ENCODE data around the gene TNIP1. TPM values are rescaled to one million over a fixed set of nuclear protein-coding genes. Genes with fewer than 3 reads are reported as not detected.

TNIP1 gene
- total RNA-seq, 2 experiments from 2014 or later = 51.4 to 77.5 TPM

GRCh38 chr5:151128817-151129216 lies 48.0 kb upstream of the TNIP1 start:
- ChIA-PET CTCF (ENCODE audit: unreplicated experiment) (interaction anchor here (0.5 to 3.3 kb wide), 3 partner anchors 13 to 42 kb away, joined by 3 to 10 read pairs (median 3); no protein-coding TSS in a partner anchor), POLR2A (interaction anchor here (0.6 to 8.5 kb wide), 9 partner anchors 15 to 124 kb away, joined by 3 to 83 read pairs (median 4); no protein-coding TSS in a partner anchor)
- Histone ChIP-seq H3K4me1 (ENCODE audit: insufficient read depth, low read length, poor library complexity, severe bottlenecking) (peaks cover 99% of the 10 kb centered on the region), H3K9me3 (ENCODE audit: low read length) (no peaks in the 10 kb centered on the region), H3K9me2 (ENCODE audit: insufficient read depth, low read length) (no peaks in the 10 kb centered on the region), H4K20me1 (ENCODE audit: insufficient read depth, low read length) (no peaks in the 10 kb centered on the region), H2AFZ (ENCODE audit: low read length) (peak overlapping the region; percentile 11; the same call in 1 of the 2 replicates), H3K36me3 (ENCODE audit: insufficient read depth, low read length) (peaks cover 15% of the 10 kb centered on the region; the same call in 1 of the 2 replicates), H3K27ac (ENCODE audit: low read depth, low read length, poor library complexity, severe bottlenecking) (no peak overlapping the region), H3K79me2 (ENCODE audit: insufficient read depth, low read depth, low read length) (no peaks in the 10 kb centered on the region), H3K4me3 (ENCODE audit: low read depth, low read length, poor library complexity, severe bottlenecking) (no peak overlapping the region), H3K4me2 (ENCODE audit: low read length) (peak overlapping the region; percentile 65)
- DNase-seq (ENCODE audit: low spot score) = no peak
- BruUV-seq (replicated peaks) = no TSS peak
- intact Hi-C loops (cut with micrococcal nuclease; ENCODE audit: unreplicated experiment) = loop anchor here (5.0 kb wide), 1 partner anchor 83 kb away; no protein-coding TSS in a partner anchor
- TF ChIP-seq CTCF (conservative IDR thresholded peaks at IDR 0.05; ENCODE audit: low read length) (no peak), EZH2phosphoT487 (IDR thresholded peaks at IDR 0.05; ENCODE audit: borderline replicate concordance, low read depth, low read length) (no peak)

- Histone ChIP-seq H3K9me2 (ENCODE audit: insufficient read depth, low read length) (no peaks in the 10 kb centered on the region), H3K4me3 (ENCODE audit: low read depth, low read length, poor library complexity, severe bottlenecking) (no peak overlapping the region), H3K9me3 (ENCODE audit: low read length) (no peaks in the 10 kb centered on the region), H2AFZ (ENCODE audit: low read length) (no peak overlapping the region), H3K4me1 (ENCODE audit: insufficient read depth, low read length, poor library complexity, severe bottlenecking) (peaks cover 99% of the 10 kb centered on the region), H3K36me3 (ENCODE audit: insufficient read depth, low read length) (peaks cover 15% of the 10 kb centered on the region; the same call in 1 of the 2 replicates), H3K27ac (ENCODE audit: low read depth, low read length, poor library complexity, severe bottlenecking) (peak overlapping the region; percentile 8), H3K79me2 (ENCODE audit: insufficient read depth, low read depth, low read length) (no peaks in the 10 kb centered on the region), H4K20me1 (ENCODE audit: insufficient read depth, low read length) (no peaks in the 10 kb centered on the region), H3K4me2 (ENCODE audit: low read length) (peak overlapping the region; percentile 65; the same call in 1 of the 2 replicates)
- DNase-seq (ENCODE audit: low spot score) = no peak
- ChIA-PET CTCF (ENCODE audit: unreplicated experiment) (interaction anchor here (2.9 to 3.3 kb wide), 3 partner anchors 14 to 110 kb away, joined by 10 to 17 read pairs (median 15); no protein-coding TSS in a partner anchor), POLR2A (interaction anchor here (3.3 kb wide), 1 partner anchor 21 kb away, joined by 31 read pairs; no protein-coding TSS in a partner anchor)
- TF ChIP-seq EZH2phosphoT487 (IDR thresholded peaks at IDR 0.05; ENCODE audit: borderline replicate concordance, low read depth, low read length) (no peak), CTCF (conservative IDR thresholded peaks at IDR 0.05; ENCODE audit: low read length) (no peak)
- no TSS peak for BruUV-seq (replicated peaks)
- intact Hi-C loops (cut with micrococcal nuclease; ENCODE audit: unreplicated experiment) = loop anchor here (2.0 to 5.0 kb wide), 2 partner anchors 84 to 189 kb away; no protein-coding TSS in a partner anchor
Measured at GRCh38 chr5:151127926-151128325, 47.1 kb upstream of the TNIP1 start.

- Histone ChIP-seq H3K9me2 (ENCODE audit: insufficient read depth, low read length) (no peaks in the 10 kb centered on the region), H4K20me1 (ENCODE audit: insufficient read depth, low read length) (no peaks in the 10 kb centered on the region), H3K36me3 (ENCODE audit: insufficient read depth, low read length) (peaks cover 26% of the 10 kb centered on the region), H3K27ac (ENCODE audit: low read depth, low read length, poor library complexity, severe bottlenecking) (peak overlapping the region; percentile 86), H3K79me2 (ENCODE audit: insufficient read depth, low read depth, low read length) (no peaks in the 10 kb centered on the region), H2AFZ (ENCODE audit: low read length) (peak overlapping the region; percentile 24; the same call in 1 of the 2 replicates), H3K4me3 (ENCODE audit: low read depth, low read length, poor library complexity, severe bottlenecking) (no peak overlapping the region), H3K4me1 (ENCODE audit: insufficient read depth, low read length, poor library complexity, severe bottlenecking) (peaks cover 91% of the 10 kb centered on the region), H3K4me2 (ENCODE audit: low read length) (peak overlapping the region; percentile 69), H3K9me3 (ENCODE audit: low read length) (no peaks in the 10 kb centered on the region)
- peak; percentile 83 for DNase-seq (ENCODE audit: low spot score)
- POLR2A ChIA-PET = interaction anchor here (0.7 to 3.3 kb wide), 15 partner anchors 9 to 128 kb away, joined by 3 to 31 read pairs (median 6); partner anchors contain the start of gene GM2A
- CTCF ChIA-PET (ENCODE audit: unreplicated experiment) = interaction anchor here (0.6 to 4.6 kb wide), 22 partner anchors 9 to 132 kb away, joined by 3 to 33 read pairs (median 4); partner anchors contain the start of gene GM2A
- TF ChIP-seq CTCF (conservative IDR thresholded peaks at IDR 0.05; ENCODE audit: low read length) (peak; percentile 94), EZH2phosphoT487 (IDR thresholded peaks at IDR 0.05; ENCODE audit: borderline replicate concordance, low read depth, low read length) (no peak)
- no TSS peak for BruUV-seq (replicated peaks)
- intact Hi-C loops (cut with micrococcal nuclease; ENCODE audit: unreplicated experiment) = loop anchor here (1.0 to 5.0 kb wide), 4 partner anchors 38 to 191 kb away; no protein-coding TSS in a partner anchor
Measured at GRCh38 chr5:151126199-151126645, 45.4 kb upstream of the TNIP1 start.
